ENCODE measurements around the gene OR10H3. TPM values are rescaled to one million over a fixed set of nuclear protein-coding genes. Genes with fewer than 3 reads are reported as not detected.

The OR10H3 gene, protein sequence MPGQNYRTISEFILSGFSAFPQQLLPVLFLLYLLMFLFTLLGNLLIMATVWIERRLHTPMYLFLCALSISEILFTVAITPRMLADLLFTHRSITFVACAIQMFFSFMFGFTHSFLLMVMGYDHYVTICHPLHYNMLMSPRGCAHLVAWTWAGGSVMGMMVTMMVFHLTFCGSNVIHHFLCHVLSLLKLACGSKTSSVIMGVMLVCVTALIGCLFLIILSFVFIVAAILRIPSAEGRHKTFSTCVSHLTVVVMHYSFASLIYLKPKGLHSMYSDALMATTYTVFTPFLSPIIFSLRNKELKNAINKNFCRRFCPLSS
- not detected for total RNA-seq
- not detected for polyA plus RNA-seq
- long read RNA-seq, donor 1: 0 reads
- long read RNA-seq, donor 2: 0 reads

DNA sequence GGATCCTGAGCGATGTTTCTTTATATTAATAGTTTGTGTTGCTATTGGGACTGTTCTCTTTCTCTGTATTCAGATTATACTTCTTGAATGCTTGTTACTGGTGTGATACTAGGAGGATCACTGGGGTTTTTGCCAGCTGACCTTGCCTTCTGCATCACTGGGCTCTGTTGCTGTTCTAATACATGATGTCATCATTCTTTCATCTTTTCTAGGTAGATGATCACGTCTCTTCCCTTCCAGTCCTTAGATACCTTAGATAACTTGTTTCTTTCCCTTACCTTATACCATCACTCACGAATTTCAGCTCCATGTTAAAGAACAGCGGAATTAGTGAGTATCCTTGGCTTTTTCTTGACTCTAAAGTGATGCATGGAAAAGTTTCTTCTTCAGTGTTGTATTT lies at the start of gene OR10H3:
Gene OR10H3 (plus strand): TSS at position 264 of the 400 bp plus-strand sequence. CDS start 3,408 bp downstream, outside the sequence.
- 60 to 74% (median 69%) methylated on average over 4 of the region's 4 CpGs for WGBS, 5 donors
- no peaks in the 10 kb centered on the region for H3K4me1 ChIP-seq
- intact Hi-C loops (cut with DNase I; ENCODE audit: low total_unique reads): no loop called here

DNA sequence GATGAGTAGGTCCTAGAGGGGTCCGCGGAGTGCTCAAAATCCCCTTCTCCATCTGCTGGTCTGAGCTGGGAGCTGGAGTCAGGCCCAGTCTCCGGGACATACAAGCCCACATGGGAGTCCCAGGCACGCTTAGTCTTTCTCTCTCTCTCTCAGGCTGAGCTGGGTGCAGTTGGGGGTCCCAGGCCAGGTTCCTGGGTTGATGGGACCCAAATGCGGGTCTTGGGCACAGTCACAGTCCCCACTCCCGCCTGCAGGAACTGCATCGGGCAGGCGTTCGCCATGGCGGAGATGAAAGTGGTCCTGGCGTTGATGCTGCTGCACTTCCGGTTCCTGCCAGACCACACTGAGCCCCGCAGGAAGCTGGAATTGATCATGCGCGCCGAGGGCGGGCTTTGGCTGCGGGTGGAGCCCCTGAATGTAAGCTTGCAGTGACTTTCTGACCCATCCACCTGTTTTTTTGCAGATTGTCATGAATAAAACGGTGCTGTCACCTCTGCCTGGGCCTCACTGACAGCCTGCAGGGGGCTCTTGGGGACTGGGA lies 41.1 kb upstream of the OR10H3 start:
- Histone ChIP-seq H3K9me3 (peaks cover 0 to 12% (median 0%) of the 10 kb centered on the region in 8 donors), H3K27ac (no peak overlapping the region), H3K4me1 (no peaks in the 10 kb centered on the region), H3K36me3 (peaks cover 0 to 33% (median 0%) of the 10 kb centered on the region in 6 donors), H3K4me3 (no peak overlapping the region), H3K27me3 (replicated peaks in 1 of 7) (peaks cover 0 to 44% (median 0%) of the 10 kb centered on the region in 7 donors)
- WGBS, 5 donors: 63 to 73% (median 70%) methylated on average over 12 to 19 of the region's 19 CpGs
- no peak for DNase-seq
- TF ChIP-seq POLR2A (IDR thresholded peaks at IDR 0.05) (no peak), POLR2AphosphoS5 (IDR thresholded peaks at IDR 0.05) (no peak)
- TF ChIP-seq, protein P1, sequence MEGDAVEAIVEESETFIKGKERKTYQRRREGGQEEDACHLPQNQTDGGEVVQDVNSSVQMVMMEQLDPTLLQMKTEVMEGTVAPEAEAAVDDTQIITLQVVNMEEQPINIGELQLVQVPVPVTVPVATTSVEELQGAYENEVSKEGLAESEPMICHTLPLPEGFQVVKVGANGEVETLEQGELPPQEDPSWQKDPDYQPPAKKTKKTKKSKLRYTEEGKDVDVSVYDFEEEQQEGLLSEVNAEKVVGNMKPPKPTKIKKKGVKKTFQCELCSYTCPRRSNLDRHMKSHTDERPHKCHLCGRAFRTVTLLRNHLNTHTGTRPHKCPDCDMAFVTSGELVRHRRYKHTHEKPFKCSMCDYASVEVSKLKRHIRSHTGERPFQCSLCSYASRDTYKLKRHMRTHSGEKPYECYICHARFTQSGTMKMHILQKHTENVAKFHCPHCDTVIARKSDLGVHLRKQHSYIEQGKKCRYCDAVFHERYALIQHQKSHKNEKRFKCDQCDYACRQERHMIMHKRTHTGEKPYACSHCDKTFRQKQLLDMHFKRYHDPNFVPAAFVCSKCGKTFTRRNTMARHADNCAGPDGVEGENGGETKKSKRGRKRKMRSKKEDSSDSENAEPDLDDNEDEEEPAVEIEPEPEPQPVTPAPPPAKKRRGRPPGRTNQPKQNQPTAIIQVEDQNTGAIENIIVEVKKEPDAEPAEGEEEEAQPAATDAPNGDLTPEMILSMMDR (IDR thresholded peaks at IDR 0.05 in 8 of 11, conservative IDR thresholded peaks at IDR 0.05 in 3 of 11): no peak
- intact Hi-C loops (cut with DNase I; ENCODE audit: low total_unique reads): no loop called here

More for the DNA sequence above, at the start of gene OR10H3:
- H3K36me3 ChIP-seq: no peaks in the 10 kb centered on the region
- no peak for DNase-seq
- peaks cover 4 to 29% (median 18%) of the 10 kb centered on the region in 8 donors for H3K9me3 ChIP-seq
- no peak within 1 kb of the TSS for H3K27ac ChIP-seq
- H3K27me3 ChIP-seq (replicated peaks in 1 of 7): peaks cover 0 to 17% (median 0%) of the 10 kb centered on the region in 7 donors
- H3K4me3 ChIP-seq: no peak within 1 kb of the TSS
- TF ChIP-seq POLR2AphosphoS5 (IDR thresholded peaks at IDR 0.05) (no peak), POLR2A (IDR thresholded peaks at IDR 0.05) (no peak)
- TF ChIP-seq, protein P1 (IDR thresholded peaks at IDR 0.05 in 8 of 11, conservative IDR thresholded peaks at IDR 0.05 in 3 of 11): no peak

DNA sequence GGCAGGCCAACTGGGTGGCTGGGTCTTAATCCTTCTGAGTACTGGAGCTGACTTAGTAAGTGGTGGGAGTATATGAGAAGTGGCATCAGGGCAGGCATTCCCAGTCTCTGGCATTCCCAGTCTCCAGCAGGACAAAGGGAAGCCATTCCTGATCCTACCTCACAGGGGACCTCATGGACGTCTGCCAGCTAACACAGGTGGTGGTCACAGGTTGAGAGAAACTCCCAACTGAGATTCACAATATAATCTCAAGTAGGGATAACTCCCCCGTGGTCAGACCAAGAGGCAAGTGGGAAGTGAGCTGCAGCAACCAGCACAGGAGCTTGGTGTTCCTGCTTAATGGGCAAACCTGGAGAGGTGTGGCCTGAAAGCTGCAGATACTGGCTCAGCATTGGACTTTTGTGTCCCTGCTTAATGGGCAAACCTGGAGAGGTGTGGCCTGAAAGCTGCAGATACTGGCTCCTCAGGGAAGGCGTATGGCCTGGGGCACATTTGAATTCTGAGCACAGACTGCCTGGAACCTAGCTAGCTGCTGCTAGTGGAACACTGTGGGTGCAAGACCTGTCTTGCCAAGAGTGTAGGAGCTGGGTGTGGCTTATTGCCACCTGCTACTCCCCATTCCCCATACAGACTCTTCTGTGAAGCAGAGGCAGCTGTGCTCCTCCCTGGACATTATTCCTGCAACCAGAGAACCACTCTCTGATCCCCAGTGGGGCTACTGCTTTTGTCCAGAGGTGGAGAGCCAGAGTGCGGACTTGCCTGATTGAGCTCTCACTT lies 35.8 kb upstream of the OR10H3 start:
- peaks cover 0 to 10% (median 0%) of the 10 kb centered on the region in 8 donors for H3K9me3 ChIP-seq
- WGBS, 5 donors: 52 to 84% (median 65%) methylated on average over 3 to 4 of the region's 4 CpGs
- H3K27me3 ChIP-seq (replicated peaks in 1 of 7): peaks cover 0 to 53% (median 0%) of the 10 kb centered on the region in 7 donors
- H3K4me3 ChIP-seq: no peak overlapping the region
- no peak for DNase-seq
- H3K4me1 ChIP-seq: peaks cover 0 to 14% (median 0%) of the 10 kb centered on the region in 6 donors
- no peak for TF ChIP-seq POLR2A (IDR thresholded peaks at IDR 0.05)
- no peak for TF ChIP-seq POLR2AphosphoS5 (IDR thresholded peaks at IDR 0.05)
- TF ChIP-seq, protein P1 (IDR thresholded peaks at IDR 0.05 in 8 of 11, conservative IDR thresholded peaks at IDR 0.05 in 3 of 11): no peak
- peaks cover 0 to 19% (median 0%) of the 10 kb centered on the region in 6 donors for H3K36me3 ChIP-seq
- intact Hi-C loops (cut with DNase I; ENCODE audit: low total_unique reads): no loop called here
- H3K27ac ChIP-seq: no peak overlapping the region

Data from spleen (tissue), 13 donors.